LNCaP clone FGC (cell line): ENCODE results near the gene IL18BP.

Experiments used
- DNase-seq: peaks from one replicate; pipeline ENCODE4 v3.0.0-alpha.2; 2011; ENCODE audit warnings: low read depth
- H3K4me3 ChIP-seq: 2 replicates; pipeline ENCODE4 v1.5.1; 2011; ENCODE audit warnings: mild to moderate bottlenecking, low read depth, low read length, control low read depth
- CTCF ChIP-seq: IDR thresholded peaks from 2 replicates; pipeline ENCODE4 v1.5.1; 2012; ENCODE audit warnings: mild to moderate bottlenecking; ENCODE audit not compliant: control insufficient read depth, insufficient read depth; ENCODE audit errors: extremely low read depth

IL18BP gene

GRCh38 chr11:71986131-71986530 lies 12.6 kb upstream of the IL18BP start:
- H3K4me3 ChIP-seq: no peak overlapping the region
- DNase-seq: no peak
- TF ChIP-seq CTCF: no peak

GRCh38 chr11:71987521-71987920 lies 11.2 kb upstream of the IL18BP start:
- H3K4me3 ChIP-seq: no peak overlapping the region
- no peak for TF ChIP-seq CTCF
- no peak for DNase-seq

- DNase-seq: no peak
- no peak for TF ChIP-seq CTCF
- H3K4me3 ChIP-seq: no peak overlapping the region
These were observed 10.7 kb upstream of the IL18BP start for GRCh38 chr11:71988050-71988449.

- TF ChIP-seq CTCF: no peak
- DNase-seq: no peak
- H3K4me3 ChIP-seq: no peak overlapping the region
These were observed 8.0 kb upstream of the IL18BP start for GRCh38 chr11:71990701-71991100.

GRCh38 chr11:71991494-71991893 lies 7.2 kb upstream of the IL18BP start:
- no peak for TF ChIP-seq CTCF
- H3K4me3 ChIP-seq: no peak overlapping the region
- DNase-seq: no peak

- TF ChIP-seq CTCF: no peak
- no peak for DNase-seq
- H3K4me3 ChIP-seq: no peak overlapping the region
These were observed 6.5 kb upstream of the IL18BP start for GRCh38 chr11:71992136-71992730.

- H3K4me3 ChIP-seq: no peak overlapping the region
- TF ChIP-seq CTCF: no peak
- no peak for DNase-seq
These were observed 3.9 kb upstream of the IL18BP start for GRCh38 chr11:71994786-71995185.
